CD4-positive, alpha-beta T cell treated with Interleukin-21 for 1 hour (primary cell): ENCODE results near the gene STK11.

Experiments
- DNase-seq: peaks from one replicate; pipeline ENCODE4 v3.0.0-alpha.2; 2020

The STK11 gene

GRCh38 chr19:1262623-1263123, 57.1 kb downstream of the STK11 start:
- DNase-seq = no peak

GRCh38 chr19:1263188-1263587, 57.6 kb downstream of the STK11 start:
- no peak for DNase-seq

GRCh38 chr19:1264801-1265614, 59.4 kb downstream of the STK11 start:
- peak; percentile 19 for DNase-seq

- DNase-seq = peak; percentile 52
Observed at GRCh38 chr19:1265615-1266128, 60.1 kb downstream of the STK11 start.

DNA sequence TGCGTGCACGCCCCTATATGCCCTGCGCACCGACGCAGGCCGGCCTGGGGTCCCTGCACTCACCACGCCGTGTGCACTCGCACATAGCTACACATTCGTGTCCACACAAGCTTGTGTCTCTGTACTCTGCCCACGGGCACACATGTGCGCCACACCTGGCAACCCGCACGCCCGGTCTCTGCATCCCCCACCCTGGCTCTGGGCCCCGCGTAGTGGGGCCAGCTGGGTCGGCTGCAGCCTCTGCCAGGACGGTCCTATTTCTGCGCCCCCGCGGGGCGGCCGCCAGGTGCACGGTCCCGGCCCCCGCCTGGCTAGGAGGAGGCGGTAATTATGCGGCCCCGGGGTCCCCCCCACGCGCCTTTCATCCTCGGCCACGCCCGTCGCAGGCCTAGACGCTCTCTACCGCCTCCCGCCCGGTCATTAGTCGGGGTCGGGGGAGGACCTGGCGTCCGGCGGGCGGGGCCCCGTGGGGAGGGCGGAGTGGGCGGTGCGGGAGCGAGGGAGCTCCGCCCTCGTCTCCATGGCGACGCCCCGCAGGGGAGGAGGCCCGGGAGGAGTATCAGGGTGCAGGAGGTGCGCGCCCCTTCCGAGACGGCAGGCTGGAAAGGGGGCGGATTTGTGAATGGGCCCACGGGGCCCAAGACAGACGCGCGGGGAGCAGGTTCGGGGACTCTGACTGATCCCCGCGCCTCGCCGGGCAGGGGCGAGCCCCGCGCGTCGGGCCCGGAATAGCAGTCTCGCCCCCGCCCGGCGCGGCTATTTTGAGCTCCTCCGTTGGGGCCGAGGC, 60.7 kb downstream of the STK11 start:
- DNase-seq = peak; percentile 93

DNA sequence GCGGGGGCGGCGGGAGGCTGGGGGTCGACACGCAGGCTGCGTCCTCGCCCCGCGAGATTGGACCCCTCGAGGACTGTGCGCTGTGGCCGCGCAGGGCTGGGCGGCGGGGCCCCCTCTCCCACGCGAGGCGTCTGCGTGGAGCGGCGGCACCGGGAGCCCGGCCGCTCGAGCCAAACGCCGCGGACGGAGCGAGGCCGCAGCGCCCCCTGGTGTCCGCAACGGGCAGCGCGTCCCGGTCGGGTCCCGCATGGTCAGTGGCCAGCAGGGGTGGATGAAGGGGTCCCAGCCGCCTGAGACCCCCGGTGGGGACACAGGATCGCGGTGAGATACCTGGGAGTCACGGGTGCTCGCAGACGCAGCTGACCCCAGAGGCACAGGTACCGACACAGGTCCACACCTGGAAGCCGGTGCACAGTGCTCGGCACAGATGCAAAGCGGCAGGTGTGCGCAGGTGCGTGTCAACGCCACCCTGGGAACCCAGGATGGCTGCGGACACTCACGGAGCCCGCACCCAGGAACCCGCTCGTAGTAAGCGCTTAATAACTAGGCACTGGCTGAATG, 61.4 kb downstream of the STK11 start:
- DNase-seq = peak; percentile 70

DNA sequence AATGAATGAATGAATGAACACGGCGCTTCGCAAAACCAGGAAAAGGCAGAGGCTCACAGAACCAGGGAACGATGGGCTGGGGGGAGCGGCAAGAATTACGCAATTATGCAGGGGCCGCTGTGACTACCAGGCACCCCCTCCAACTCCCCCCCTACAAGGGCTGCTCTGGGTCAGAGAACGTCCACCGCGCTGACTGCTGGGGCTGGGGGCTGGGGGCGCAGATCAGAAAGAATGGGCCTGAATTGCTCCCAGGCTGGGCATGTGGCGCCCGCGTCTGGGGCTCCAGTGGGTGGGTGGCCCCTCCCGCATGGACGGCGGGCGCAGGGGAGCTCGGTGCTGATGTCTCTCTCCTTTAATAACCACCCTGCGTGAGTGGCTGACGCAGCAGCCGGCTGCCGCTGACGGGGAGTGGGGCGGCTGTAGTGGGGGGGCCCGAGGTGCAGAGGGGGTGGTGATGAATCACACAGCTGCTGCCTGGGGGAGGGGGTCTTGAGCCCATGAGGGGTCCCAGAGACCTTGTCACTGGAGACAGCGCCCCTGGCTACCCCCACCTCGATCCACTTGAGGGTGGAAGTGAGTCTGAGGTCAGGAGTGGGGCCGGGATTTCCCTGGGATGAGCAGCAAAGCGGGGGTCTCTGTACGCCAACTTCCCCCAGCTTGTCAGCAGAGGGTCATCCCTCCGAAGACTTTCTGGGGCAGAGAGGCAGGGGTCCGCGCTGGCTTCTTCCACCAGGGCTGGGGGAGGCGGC, 62.1 kb downstream of the STK11 start:
- DNase-seq = peak; percentile 27

GRCh38 chr19:1268226-1269064, 62.9 kb downstream of the STK11 start:
- no peak for DNase-seq

- peak; percentile 100 for DNase-seq
Observed at GRCh38 chr19:1269065-1269477, 63.5 kb downstream of the STK11 start, which contains the start of gene CIRBP. Gene CIRBP, plus strand, starts transcription at chr19:1269332. Its CDS starts 1,602 bp downstream, at chr19:1270934.

DNA sequence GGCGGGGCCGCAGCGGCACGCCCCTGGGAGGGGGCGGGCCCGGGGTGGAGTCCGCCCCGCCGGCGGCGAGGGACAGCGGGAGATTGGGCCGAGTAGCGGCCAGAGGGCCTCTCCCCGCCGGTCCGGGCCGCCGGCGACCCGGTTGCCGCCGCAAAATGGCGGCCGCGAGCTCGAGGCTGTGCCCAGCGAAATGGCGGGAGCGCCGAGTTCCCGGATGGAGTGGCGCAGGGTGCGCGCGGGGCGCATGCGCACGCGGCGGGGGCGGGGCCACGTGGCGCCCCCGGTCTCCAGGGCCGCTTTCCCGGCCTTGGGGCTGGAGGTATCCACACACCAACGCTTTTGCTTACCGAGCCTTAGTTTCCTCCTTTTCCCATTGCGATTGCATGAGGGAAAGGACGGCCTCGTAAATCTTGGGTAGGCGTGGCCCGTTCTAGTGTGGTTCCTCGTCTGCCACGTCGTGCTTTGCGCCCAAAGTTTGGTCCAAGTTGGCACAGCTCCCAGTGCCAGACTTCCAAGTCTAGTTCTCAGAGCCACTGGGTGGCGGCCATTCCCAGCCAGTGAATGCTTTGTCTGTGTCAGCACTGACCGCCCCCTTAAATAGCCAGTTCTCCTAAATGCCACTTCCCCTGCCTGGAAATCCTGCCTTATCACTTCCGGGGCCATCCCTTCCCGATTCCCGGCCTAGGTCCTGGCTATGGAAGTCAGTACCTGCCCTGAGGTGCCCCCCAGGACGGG, 64.1 kb downstream of the STK11 start:
- peak; percentile 88 for DNase-seq

DNA sequence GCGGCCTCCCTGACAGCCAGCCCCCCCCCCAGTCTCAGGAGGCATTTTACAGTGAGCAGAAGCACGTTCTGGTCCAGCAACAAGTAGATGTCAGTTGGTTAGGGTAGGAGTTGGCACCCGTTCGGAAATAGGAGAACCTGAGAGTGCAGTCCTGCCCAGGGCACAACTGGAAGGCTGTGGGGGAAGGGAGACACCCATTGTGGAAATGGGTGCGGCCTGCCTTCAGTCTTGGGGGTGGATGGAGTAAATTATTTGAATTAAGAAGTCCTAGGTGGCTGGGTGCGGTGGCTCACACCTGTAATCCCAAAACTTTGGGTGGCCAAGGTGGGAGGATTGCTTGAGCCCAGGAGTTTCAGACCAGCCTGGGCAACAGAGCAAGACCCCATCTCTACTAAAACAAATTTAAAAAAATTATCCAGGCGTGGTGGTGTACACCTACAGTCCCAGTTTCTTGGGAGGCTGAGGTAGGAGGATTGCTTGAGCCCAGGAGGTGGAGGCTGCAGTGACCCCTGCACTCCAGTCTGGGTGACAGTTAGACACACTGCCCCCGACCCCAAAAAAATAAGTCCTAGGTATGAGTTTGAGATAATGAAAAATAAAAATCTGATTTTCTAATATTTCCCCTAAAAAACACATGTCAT, 64.8 kb downstream of the STK11 start:
- DNase-seq = peak; percentile 44

DNA sequence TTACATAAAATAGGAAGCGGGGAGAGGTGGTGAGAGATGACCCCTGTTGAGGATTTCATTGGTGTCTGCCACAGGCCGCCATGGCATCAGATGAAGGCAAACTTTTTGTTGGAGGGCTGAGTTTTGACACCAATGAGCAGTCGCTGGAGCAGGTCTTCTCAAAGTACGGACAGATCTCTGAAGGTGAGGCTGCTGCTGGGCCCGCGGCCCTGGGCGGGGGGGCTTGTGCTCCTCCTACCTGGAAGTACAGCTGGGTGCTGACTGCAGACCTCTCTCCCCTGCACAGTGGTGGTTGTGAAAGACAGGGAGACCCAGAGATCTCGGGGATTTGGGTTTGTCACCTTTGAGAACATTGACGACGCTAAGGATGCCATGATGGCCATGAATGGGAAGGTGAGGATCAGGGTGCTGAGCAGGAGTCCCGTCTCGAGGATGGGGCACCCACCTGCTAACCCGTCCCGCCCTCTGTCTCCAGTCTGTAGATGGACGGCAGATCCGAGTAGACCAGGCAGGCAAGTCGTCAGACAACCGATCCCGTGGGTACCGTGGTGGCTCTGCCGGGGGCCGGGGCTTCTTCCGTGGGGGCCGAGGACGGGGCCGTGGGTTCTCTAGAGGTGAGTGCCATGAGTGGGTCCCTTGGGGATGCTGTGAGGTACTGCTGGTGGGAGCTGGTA, 65.4 kb downstream of the STK11 start:
- DNase-seq = peak; percentile 19

- no peak for DNase-seq
Observed at GRCh38 chr19:1271528-1272422, 66.2 kb downstream of the STK11 start.

- DNase-seq = no peak
Observed at GRCh38 chr19:1272423-1273262, 67.1 kb downstream of the STK11 start.

- DNase-seq = no peak
Observed at GRCh38 chr19:1273263-1274041, 67.9 kb downstream of the STK11 start.

GRCh38 chr19:1274081-1274851, 68.7 kb downstream of the STK11 start:
- DNase-seq = no peak
